Measurements from ENCODE around the gene CLTC. TPM values are rescaled to one million over a fixed set of nuclear protein-coding genes. Genes with fewer than 3 reads are reported as not detected.

Gene CLTC
- total and polyA plus RNA-seq, 10 donors: 47.8 to 289 (median 236) TPM

DNA sequence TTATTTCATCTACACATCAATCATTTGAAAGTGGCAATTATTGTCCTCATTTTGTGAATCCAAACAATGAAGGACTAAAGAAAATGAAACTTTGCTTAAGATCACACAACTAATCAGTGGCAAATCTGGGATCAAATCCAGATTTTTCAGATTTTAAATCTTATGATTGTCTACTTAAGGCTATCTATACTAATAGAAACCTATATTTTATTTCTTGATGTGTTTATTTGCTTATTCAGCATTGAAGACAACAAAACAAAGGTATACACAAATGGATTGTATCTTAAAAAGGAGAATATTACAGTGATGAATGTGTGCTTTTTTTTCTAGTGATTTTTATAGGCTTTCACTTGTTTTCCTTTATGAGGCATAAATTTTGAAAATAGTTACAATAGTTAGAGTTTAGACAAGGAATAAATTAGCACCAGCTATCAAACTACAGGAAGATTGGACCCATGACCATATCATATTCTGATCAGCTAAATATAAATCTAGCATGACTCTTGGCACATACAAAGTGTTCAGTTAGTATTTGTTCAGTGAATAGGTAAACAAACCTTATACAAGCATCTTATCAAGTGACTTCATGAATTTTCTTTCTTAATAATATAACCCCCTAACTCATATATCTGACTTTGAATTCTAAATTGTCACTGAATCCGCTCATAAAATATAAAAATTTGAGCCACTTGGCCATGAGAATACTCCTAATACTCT is 108.3 kb downstream of the CLTC start:
- no peaks in the 10 kb centered on the region for H3K27me3 ChIP-seq (replicated peaks in 1 of 7)
- H3K4me3 ChIP-seq: no peak overlapping the region
- no peaks in the 10 kb centered on the region for H3K9me3 ChIP-seq
- H3K27ac ChIP-seq: peak overlapping the region in 4 of 8 donors; percentile 71 to 92 (median 87)
- peaks cover 0 to 13% (median 2%) of the 10 kb centered on the region in 6 donors for H3K36me3 ChIP-seq
- H3K4me1 ChIP-seq: peaks cover 0 to 92% (median 34%) of the 10 kb centered on the region in 6 donors
- TF ChIP-seq POLR2AphosphoS5 (IDR thresholded peaks at IDR 0.05): no peak
- TF ChIP-seq, protein P1, sequence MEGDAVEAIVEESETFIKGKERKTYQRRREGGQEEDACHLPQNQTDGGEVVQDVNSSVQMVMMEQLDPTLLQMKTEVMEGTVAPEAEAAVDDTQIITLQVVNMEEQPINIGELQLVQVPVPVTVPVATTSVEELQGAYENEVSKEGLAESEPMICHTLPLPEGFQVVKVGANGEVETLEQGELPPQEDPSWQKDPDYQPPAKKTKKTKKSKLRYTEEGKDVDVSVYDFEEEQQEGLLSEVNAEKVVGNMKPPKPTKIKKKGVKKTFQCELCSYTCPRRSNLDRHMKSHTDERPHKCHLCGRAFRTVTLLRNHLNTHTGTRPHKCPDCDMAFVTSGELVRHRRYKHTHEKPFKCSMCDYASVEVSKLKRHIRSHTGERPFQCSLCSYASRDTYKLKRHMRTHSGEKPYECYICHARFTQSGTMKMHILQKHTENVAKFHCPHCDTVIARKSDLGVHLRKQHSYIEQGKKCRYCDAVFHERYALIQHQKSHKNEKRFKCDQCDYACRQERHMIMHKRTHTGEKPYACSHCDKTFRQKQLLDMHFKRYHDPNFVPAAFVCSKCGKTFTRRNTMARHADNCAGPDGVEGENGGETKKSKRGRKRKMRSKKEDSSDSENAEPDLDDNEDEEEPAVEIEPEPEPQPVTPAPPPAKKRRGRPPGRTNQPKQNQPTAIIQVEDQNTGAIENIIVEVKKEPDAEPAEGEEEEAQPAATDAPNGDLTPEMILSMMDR (IDR thresholded peaks at IDR 0.05 in 8 of 11, conservative IDR thresholded peaks at IDR 0.05 in 3 of 11): no peak
- TF ChIP-seq POLR2A (IDR thresholded peaks at IDR 0.05): no peak
- intact Hi-C loops (cut with DNase I; ENCODE audit: low total_unique reads): no loop called here
- DNase-seq: no peak
- WGBS, 5 donors: 95 to 100% (median 98%) methylated on average over 1 of the region's 1 CpG

DNA sequence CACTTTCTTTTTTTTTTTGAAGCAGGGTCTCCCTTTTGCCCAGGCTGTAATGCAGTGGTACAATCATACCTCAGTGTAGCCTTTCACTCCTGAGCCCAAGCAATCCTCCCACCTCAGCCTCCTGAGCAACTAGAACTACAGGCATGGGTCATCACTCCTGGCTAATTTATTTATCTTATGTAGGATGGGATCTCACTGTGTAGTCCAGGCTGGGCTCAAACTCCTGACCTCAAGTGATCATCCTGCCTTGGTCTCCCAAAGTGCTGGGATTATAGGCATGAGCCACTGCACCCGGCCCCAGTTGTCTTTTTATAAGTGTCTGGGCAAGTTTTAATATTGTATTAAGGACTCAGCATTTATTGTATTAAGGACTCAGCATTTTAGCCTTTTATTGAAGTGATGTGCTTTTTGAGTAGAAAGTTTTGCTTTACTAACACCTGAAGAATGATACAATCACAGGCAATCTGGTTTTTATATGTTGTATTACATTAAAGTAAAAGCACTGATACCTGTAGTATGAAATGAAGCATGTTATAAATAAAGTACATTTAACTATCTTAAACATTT is 110.7 kb downstream of the CLTC start:
- no peaks in the 10 kb centered on the region for H3K27me3 ChIP-seq (replicated peaks in 1 of 7)
- peak overlapping the region in 7 of 8 donors; percentile 62 to 92 (median 77) for H3K27ac ChIP-seq
- H3K36me3 ChIP-seq: peaks cover 2 to 34% (median 5%) of the 10 kb centered on the region in 6 donors
- DNase-seq: no peak
- 81 to 98% (median 92%) methylated on average over 1 of the region's 1 CpG for WGBS, 5 donors
- TF ChIP-seq, protein P1 (IDR thresholded peaks at IDR 0.05 in 8 of 11, conservative IDR thresholded peaks at IDR 0.05 in 3 of 11): no peak
- H3K4me1 ChIP-seq: peaks cover 0 to 68% (median 18%) of the 10 kb centered on the region in 6 donors
- peak overlapping the region in 4 of 8 donors; percentile 22 to 53 (median 28) for H3K4me3 ChIP-seq
- no peaks in the 10 kb centered on the region for H3K9me3 ChIP-seq
- intact Hi-C loops (cut with DNase I; ENCODE audit: low total_unique reads): no loop called here

DNA sequence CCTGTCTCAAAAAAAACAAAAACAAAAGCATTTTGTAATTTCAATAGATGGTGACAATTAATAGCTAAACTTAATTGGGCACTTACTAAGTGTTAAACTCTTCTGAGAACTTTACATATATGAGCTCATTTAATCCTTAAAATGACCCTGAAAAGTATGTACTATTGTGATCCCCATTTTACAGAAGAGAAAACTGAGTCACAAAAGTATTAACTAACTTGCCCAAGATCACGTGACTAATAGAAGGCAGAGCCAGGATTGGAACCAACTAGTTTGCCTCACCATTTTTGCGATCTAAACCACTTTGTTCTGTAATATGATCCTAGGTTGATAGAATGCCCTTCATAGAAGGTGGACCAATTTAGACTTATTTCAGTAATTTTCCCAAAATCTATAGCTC is 114.0 kb downstream of the CLTC start:
- peaks cover 0 to 36% (median 8%) of the 10 kb centered on the region in 6 donors for H3K4me1 ChIP-seq
- intact Hi-C loops (cut with DNase I; ENCODE audit: low total_unique reads): no loop called here
- DNase-seq: no peak
- TF ChIP-seq, protein P1 (IDR thresholded peaks at IDR 0.05 in 8 of 11, conservative IDR thresholded peaks at IDR 0.05 in 3 of 11): no peak
- TF ChIP-seq POLR2AphosphoS5 (IDR thresholded peaks at IDR 0.05) (no peak), POLR2A (IDR thresholded peaks at IDR 0.05) (no peak)
- no peaks in the 10 kb centered on the region for H3K27me3 ChIP-seq (replicated peaks in 1 of 7)
- H3K36me3 ChIP-seq: peaks cover 3 to 68% (median 19%) of the 10 kb centered on the region in 6 donors
- H3K27ac ChIP-seq: no peak overlapping the region
- no peaks in the 10 kb centered on the region for H3K9me3 ChIP-seq
- WGBS, 5 donors: 92 to 99% (median 97%) methylated on average over 2 of the region's 2 CpGs
- H3K4me3 ChIP-seq: no peak overlapping the region

DNA sequence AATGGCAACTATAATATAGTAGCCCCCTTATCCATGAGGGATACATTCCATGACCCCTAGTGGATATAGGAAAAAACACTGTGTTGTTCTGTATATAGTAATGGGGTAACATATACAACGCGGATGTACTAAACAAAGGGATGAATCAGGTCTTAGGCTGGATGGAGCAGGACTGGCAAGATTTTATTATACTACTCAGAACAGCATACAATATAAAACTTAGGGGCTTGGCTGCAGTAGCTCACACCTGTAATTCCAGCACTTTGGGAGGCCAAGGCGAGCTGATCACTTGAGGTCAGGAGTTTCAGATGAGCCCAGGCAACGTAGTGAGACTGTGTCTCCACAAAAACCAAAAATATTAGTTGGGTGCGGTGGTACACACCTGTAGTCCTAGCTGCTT is 114.5 kb downstream of the CLTC start:
- H3K4me1 ChIP-seq: peaks cover 0 to 30% (median 8%) of the 10 kb centered on the region in 6 donors
- WGBS, 5 donors: 95 to 100% (median 98%) methylated on average over 5 of the region's 5 CpGs
- no peak overlapping the region for H3K27ac ChIP-seq
- TF ChIP-seq, protein P1 (IDR thresholded peaks at IDR 0.05 in 8 of 11, conservative IDR thresholded peaks at IDR 0.05 in 3 of 11): no peak
- TF ChIP-seq POLR2A (IDR thresholded peaks at IDR 0.05) (no peak), POLR2AphosphoS5 (IDR thresholded peaks at IDR 0.05) (no peak)
- peaks cover 3 to 73% (median 19%) of the 10 kb centered on the region in 6 donors for H3K36me3 ChIP-seq
- no peaks in the 10 kb centered on the region for H3K27me3 ChIP-seq (replicated peaks in 1 of 7)
- no peak for DNase-seq
- intact Hi-C loops (cut with DNase I; ENCODE audit: low total_unique reads): no loop called here
- H3K9me3 ChIP-seq: no peaks in the 10 kb centered on the region
- no peak overlapping the region for H3K4me3 ChIP-seq

Data from spleen (tissue), 11 donors.